ENCODE results near the gene KERA.

DNA sequence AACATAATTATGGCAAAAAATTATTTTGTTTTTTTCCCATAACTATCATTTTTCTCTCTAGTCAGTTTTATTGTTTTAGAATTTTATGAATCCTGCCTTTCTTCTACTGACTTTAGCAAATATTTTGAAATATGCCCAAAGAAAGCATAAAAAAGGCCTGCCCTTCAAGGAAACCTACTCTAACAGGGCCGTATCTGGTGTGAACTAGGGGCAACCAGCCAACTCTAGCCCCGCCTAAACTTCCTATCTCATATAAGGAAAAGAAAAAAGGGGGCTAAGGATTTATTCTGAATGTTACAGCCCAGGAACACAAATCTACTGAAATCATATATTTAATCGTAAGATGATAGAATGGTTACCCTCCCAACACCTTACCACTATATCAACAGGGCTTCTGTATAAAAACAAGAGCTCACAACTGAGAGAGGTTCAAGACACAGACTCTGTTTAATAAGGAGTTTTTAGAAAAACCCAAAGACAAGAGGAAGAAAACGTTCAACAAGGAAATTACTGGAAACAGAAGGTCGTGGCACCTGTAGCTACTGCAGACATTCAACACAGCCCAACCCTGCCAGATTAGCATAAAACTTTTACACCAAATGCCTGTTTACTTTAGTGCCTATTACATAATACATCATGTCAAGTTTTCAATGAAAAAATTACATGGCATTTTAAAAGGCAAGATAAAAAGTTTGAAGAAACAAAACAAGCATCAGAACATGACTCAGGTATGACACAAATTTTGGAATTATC lies 40.1 kb downstream of the KERA start:
- TF ChIP-seq, protein P1, sequence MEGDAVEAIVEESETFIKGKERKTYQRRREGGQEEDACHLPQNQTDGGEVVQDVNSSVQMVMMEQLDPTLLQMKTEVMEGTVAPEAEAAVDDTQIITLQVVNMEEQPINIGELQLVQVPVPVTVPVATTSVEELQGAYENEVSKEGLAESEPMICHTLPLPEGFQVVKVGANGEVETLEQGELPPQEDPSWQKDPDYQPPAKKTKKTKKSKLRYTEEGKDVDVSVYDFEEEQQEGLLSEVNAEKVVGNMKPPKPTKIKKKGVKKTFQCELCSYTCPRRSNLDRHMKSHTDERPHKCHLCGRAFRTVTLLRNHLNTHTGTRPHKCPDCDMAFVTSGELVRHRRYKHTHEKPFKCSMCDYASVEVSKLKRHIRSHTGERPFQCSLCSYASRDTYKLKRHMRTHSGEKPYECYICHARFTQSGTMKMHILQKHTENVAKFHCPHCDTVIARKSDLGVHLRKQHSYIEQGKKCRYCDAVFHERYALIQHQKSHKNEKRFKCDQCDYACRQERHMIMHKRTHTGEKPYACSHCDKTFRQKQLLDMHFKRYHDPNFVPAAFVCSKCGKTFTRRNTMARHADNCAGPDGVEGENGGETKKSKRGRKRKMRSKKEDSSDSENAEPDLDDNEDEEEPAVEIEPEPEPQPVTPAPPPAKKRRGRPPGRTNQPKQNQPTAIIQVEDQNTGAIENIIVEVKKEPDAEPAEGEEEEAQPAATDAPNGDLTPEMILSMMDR (conservative IDR thresholded peaks at IDR 0.05; ENCODE audit: low read length) = no peak
- TF ChIP-seq EZH2phosphoT487 (IDR thresholded peaks at IDR 0.05; ENCODE audit: borderline replicate concordance, low read depth, low read length) = no peak
